HG03460 (cell line): ENCODE measurements around the gene ZBTB39.
A peak's percentile ranks its signal among the peaks of the same experiment; 100 is the strongest.
"Not testable (repeated sequence)": the region's sequence is repeated elsewhere in the genome, so short reads cannot be mapped to it uniquely, and the experiment has no call there.

Experiments used
- ATAC-seq: cut with Tn5 transposase; IDR thresholded peaks from one replicate; pipeline ENCODE4 v1.9.1; 2021; ENCODE audit not compliant: unreplicated experiment

The ZBTB39 gene

GRCh38 chr12:57005980-57006808, at the start of gene ZBTB39:
ZBTB39 (minus strand) TSS chr12:57006546; CDS start chr12:57004917, 1,629 bp downstream.
- ATAC-seq: peak; percentile 67

GRCh38 chr12:57055824-57056223, 49.5 kb upstream of the ZBTB39 start:
- ATAC-seq: no peak

GRCh38 chr12:57053901-57054300, 47.6 kb upstream of the ZBTB39 start:
- not testable (repeated sequence) for ATAC-seq

- ATAC-seq: not testable (repeated sequence)
Measured at GRCh38 chr12:57053146-57053545, 46.8 kb upstream of the ZBTB39 start.

- ATAC-seq: no peak
Measured at GRCh38 chr12:57051011-57051410, 44.7 kb upstream of the ZBTB39 start.

- no peak for ATAC-seq
Measured at GRCh38 chr12:57049890-57050289, 43.5 kb upstream of the ZBTB39 start, which contains the start of gene MYO1A. MYO1A (minus strand) TSS chr12:57050129; CDS start chr12:57048323, 1,806 bp downstream.

GRCh38 chr12:57049119-57049446, 42.7 kb upstream of the ZBTB39 start:
- ATAC-seq: no peak

- no peak for ATAC-seq
Measured at GRCh38 chr12:57048423-57049118, 42.2 kb upstream of the ZBTB39 start.

GRCh38 chr12:57047981-57048380, 41.6 kb upstream of the ZBTB39 start:
- ATAC-seq: no peak

GRCh38 chr12:57046947-57047890, 40.9 kb upstream of the ZBTB39 start:
- no peak for ATAC-seq

GRCh38 chr12:57046086-57046791, 39.9 kb upstream of the ZBTB39 start:
- ATAC-seq: no peak

GRCh38 chr12:57044889-57045288, 38.5 kb upstream of the ZBTB39 start:
- ATAC-seq: no peak

- no peak for ATAC-seq
Measured at GRCh38 chr12:57044468-57044867, 38.1 kb upstream of the ZBTB39 start.

GRCh38 chr12:57042695-57043094, 36.3 kb upstream of the ZBTB39 start:
- ATAC-seq: no peak

GRCh38 chr12:57040750-57041149, 34.4 kb upstream of the ZBTB39 start:
- ATAC-seq: no peak

- no peak for ATAC-seq
Measured at GRCh38 chr12:57040211-57040610, 33.9 kb upstream of the ZBTB39 start.

- no peak for ATAC-seq
Measured at GRCh38 chr12:57039016-57039798, 32.9 kb upstream of the ZBTB39 start.

GRCh38 chr12:57037264-57037663, 30.9 kb upstream of the ZBTB39 start:
- ATAC-seq: no peak

GRCh38 chr12:57033431-57033830, 27.1 kb upstream of the ZBTB39 start:
- no peak for ATAC-seq

- no peak for ATAC-seq
Measured at GRCh38 chr12:57031789-57032188, 25.4 kb upstream of the ZBTB39 start.
